Mesothelial cell of epicardium (in vitro differentiated cells): ENCODE data around the gene CCDC198. TPM values are rescaled to one million over a fixed set of nuclear protein-coding genes. Genes with fewer than 3 reads are reported as not detected.

Source experiments
- DNase-seq, 2 experiments: peaks; one replicate each; pipeline ENCODE4 v3.0.0; 2021; ENCODE audit warnings: low spot score in 2 of 2; ENCODE audit not compliant: unreplicated experiment in 2 of 2
- H3K27ac Mint-ChIP-seq: 2 replicates; pipeline ENCODE4 v1.8.0; 2021; ENCODE audit warnings: mixed read lengths
- H3K27me3 Mint-ChIP-seq: 2 replicates; pipeline ENCODE4 v1.8.0; 2021; ENCODE audit warnings: low read depth, mixed read lengths
- H3K36me3 Mint-ChIP-seq: 2 replicates; pipeline ENCODE4 v1.8.0; 2021; ENCODE audit warnings: mixed read lengths
- H3K4me1 Mint-ChIP-seq: 2 replicates; pipeline ENCODE4 v1.8.0; 2021; ENCODE audit warnings: mixed read lengths
- H3K4me3 Mint-ChIP-seq: 2 replicates; pipeline ENCODE4 v1.8.0; 2021; ENCODE audit warnings: mild to moderate bottlenecking, moderate library complexity, mixed read lengths
- H3K9me3 Mint-ChIP-seq: 2 replicates; pipeline ENCODE4 v1.8.0; 2021; ENCODE audit warnings: mixed read lengths
- total RNA-seq: library from RNA; stranded (reverse); gene quantifications from 3 replicates; pipeline ENCODE4 v1.2.1, GENCODE V29; 2021
- TF ChIP-seq, protein P1 (sequence below): fragments of 200-600 bp; sonication (generic); IDR thresholded peaks from one replicate; pipeline ENCODE4 v1.5.0; 2021; ENCODE audit warnings: antibody characterized with exemption; ENCODE audit not compliant: unreplicated experiment

CCDC198 gene
- total RNA-seq, 1 donor from 2014 or later, result not detected

DNA sequence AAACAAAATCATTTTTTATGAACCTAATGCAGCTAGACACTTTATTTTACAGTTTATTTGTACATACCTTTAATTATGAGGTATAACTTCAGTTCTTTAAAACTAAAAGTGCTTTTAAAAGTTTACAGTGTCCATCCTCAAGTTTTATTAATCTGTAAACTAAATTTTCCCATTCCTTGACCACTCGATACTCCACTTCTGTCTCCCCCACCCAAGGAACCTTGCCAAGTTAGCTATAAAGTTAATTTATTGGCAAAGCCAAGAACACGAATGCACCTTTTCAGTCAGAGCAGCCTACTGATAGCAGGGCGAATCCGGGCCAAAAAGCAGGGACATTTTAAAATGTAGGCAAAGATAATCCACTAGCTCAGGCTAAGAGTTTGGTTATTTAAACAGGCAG, 73.6 kb downstream of the CCDC198 start:
- H3K4me1 Mint-ChIP-seq, result peaks cover 5% of the 10 kb centered on the region
- H3K9me3 Mint-ChIP-seq, result no peaks in the 10 kb centered on the region

More for the DNA sequence above, 73.6 kb downstream of the CCDC198 start:
- H3K36me3 Mint-ChIP-seq, result no peaks in the 10 kb centered on the region
- DNase-seq, result no peak
- no peaks in the 10 kb centered on the region for H3K27me3 Mint-ChIP-seq
- H3K27ac Mint-ChIP-seq, result no peak overlapping the region
- TF ChIP-seq, protein P1, sequence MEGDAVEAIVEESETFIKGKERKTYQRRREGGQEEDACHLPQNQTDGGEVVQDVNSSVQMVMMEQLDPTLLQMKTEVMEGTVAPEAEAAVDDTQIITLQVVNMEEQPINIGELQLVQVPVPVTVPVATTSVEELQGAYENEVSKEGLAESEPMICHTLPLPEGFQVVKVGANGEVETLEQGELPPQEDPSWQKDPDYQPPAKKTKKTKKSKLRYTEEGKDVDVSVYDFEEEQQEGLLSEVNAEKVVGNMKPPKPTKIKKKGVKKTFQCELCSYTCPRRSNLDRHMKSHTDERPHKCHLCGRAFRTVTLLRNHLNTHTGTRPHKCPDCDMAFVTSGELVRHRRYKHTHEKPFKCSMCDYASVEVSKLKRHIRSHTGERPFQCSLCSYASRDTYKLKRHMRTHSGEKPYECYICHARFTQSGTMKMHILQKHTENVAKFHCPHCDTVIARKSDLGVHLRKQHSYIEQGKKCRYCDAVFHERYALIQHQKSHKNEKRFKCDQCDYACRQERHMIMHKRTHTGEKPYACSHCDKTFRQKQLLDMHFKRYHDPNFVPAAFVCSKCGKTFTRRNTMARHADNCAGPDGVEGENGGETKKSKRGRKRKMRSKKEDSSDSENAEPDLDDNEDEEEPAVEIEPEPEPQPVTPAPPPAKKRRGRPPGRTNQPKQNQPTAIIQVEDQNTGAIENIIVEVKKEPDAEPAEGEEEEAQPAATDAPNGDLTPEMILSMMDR, result no peak
- H3K4me3 Mint-ChIP-seq, result no peak overlapping the region

Other genes with a start within 250 kb of the CCDC198 start
- 47.2 to 48.5 TPM (median 48.5 TPM) in 3 replicates for gene EXOC5, start 225.0 kb downstream of the CCDC198 start, total RNA-seq
- 30.5 to 36.3 TPM (median 32.8 TPM) in 3 replicates for gene AP5M1, start 224.9 kb downstream of the CCDC198 start, total RNA-seq
- gene NAA30, start 103.3 kb downstream of the CCDC198 start, total RNA-seq, result 19.2 TPM in 3 replicates